ENCODE data around the gene EREG. TPM values are rescaled to one million over a fixed set of nuclear protein-coding genes. Genes with fewer than 3 reads are reported as not detected.

The EREG gene
- total and polyA plus RNA-seq, 10 of the 15 experiments (the other 5 are each of a cell fraction or from before 2014, with no cell fraction given), result not detected

DNA sequence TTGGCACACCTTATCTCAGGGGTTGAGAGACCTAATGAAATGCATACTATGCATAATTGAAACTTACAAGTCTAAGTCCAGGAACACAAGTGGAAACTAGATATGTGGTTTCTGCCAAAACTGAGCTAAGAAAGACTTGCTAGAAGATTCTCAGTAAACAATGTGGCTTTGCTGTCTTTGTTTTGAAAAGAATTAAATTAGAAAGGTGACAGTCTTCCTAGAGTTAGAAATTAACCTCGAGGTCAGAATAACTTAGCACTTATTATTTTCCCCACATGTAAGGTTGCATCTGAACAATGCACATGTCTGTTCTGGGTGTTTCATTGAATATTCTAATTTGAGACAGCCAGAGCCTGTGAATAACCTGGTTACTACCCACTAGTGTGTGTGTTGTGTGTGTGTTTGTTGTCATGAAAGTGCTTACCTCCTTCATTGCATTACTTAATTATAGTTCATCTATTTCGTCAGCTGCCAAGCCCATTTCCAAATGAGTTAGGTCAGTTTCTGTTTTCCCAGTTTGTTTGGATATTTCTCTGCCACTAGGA, 1.5 kb downstream of the EREG start:
- Histone ChIP-seq H3K27ac (ENCODE audit: control insufficient read depth, insufficient read depth) (no peak overlapping the region), H3K27me3 (replicated peaks in 1 of 2; ENCODE audit: control insufficient read depth in 2 of 2, insufficient read depth in 2 of 2, low read length in 1 of 2) (peaks cover 2 to 10% of the 10 kb centered on the region in 2 experiments; a peak in 3 of 4 replicates), H3K4me1 (ENCODE audit: control insufficient read depth, insufficient read depth, low read length) (no peaks in the 10 kb centered on the region; the same call in 1 of the 2 replicates), H3K9ac (ENCODE audit: control insufficient read depth, insufficient read depth, low read length) (no peak overlapping the region), H3K9me3 (replicated peaks; ENCODE audit: control insufficient read depth, insufficient read depth, low read length) (no peaks in the 10 kb centered on the region), H2AFZ (ENCODE audit: control insufficient read depth, low read depth, low read length) (no peak overlapping the region), H3K79me2 (ENCODE audit: control insufficient read depth, insufficient read depth, low read length) (no peaks in the 10 kb centered on the region), H4K20me1 (ENCODE audit: control insufficient read depth, insufficient read depth) (no peaks in the 10 kb centered on the region), H3K36me3 (ENCODE audit: control insufficient read depth in 2 of 2, insufficient read depth in 2 of 2, low read length in 1 of 2) (no peaks in the 10 kb centered on the region), H3K4me2 (ENCODE audit: control insufficient read depth, insufficient read depth) (no peak overlapping the region), H3K4me3 (no peak overlapping the region)
- ChIA-PET CTCF (no interaction called here), POLR2A (no interaction called here), SMC1A (ENCODE audit: uncharacterized antibody, unreplicated experiment) (interaction anchor here (0.5 kb wide), 1 partner anchor 11 kb away, joined by 3 read pairs; no protein-coding TSS in a partner anchor), RAD21 (ENCODE audit: unreplicated experiment) (no interaction called here)
- DNase-seq (ENCODE audit: low read depth, low spot score), result no peak
- 6% methylated on average over 2 of the region's 2 CpGs for WGBS (ENCODE audit: insufficient coverage, insufficient replicate concordance, low lambda C conversion rate, missing lambda C conversion rate)
- in situ Hi-C loops (cut with MboI), result no loop called here
- ATAC-seq, result peak; percentile 52
- no peak for FAIRE-seq
- BruUV-seq (replicated peaks), result no TSS peak
- intact Hi-C loops (cut with micrococcal nuclease; ENCODE audit: unreplicated experiment), result no loop called here
- TF ChIP-seq, protein P1, sequence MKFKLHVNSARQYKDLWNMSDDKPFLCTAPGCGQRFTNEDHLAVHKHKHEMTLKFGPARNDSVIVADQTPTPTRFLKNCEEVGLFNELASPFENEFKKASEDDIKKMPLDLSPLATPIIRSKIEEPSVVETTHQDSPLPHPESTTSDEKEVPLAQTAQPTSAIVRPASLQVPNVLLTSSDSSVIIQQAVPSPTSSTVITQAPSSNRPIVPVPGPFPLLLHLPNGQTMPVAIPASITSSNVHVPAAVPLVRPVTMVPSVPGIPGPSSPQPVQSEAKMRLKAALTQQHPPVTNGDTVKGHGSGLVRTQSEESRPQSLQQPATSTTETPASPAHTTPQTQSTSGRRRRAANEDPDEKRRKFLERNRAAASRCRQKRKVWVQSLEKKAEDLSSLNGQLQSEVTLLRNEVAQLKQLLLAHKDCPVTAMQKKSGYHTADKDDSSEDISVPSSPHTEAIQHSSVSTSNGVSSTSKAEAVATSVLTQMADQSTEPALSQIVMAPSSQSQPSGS (IDR thresholded peaks at IDR 0.05; ENCODE audit: low read length), result no peak
- TF ChIP-seq MYC (IDR thresholded peaks at IDR 0.05; ENCODE audit: insufficient read depth, insufficient read length, insufficient replicate concordance, low read length, severe bottlenecking) (no peak), USF1 (IDR thresholded peaks at IDR 0.05; ENCODE audit: borderline replicate concordance, extremely low read length, insufficient read depth, low read depth, low read length) (no peak), MTA2 (IDR thresholded peaks at IDR 0.05; ENCODE audit: low read depth) (peak; percentile 65; the same call in 1 of the 2 replicates), YY1 (IDR thresholded peaks at IDR 0.05; ENCODE audit: low read depth, low read length) (no peak), REST (IDR thresholded peaks at IDR 0.05; ENCODE audit: low read depth, low read length) (no peak), POLR2AphosphoS5 (IDR thresholded peaks at IDR 0.05; ENCODE audit: low read length) (no peak), ZNF622 (IDR thresholded peaks at IDR 0.05) (no peak), PAX5 (IDR thresholded peaks at IDR 0.05; ENCODE audit: borderline replicate concordance, low read depth, low read length) (no peak), KLF5 (IDR thresholded peaks at IDR 0.05; ENCODE audit: partially characterized antibody) (no peak), HSF1 (IDR thresholded peaks at IDR 0.05; ENCODE audit: low read depth, low read length) (no peak), MEF2B (IDR thresholded peaks at IDR 0.05; ENCODE audit: partially characterized antibody, poor library complexity, severe bottlenecking) (peak; percentile 21), BCLAF1 (IDR thresholded peaks at IDR 0.05) (no peak)

Data from GM12878 (cell line).